ENCODE measurements around the gene CDR2L.

DNA sequence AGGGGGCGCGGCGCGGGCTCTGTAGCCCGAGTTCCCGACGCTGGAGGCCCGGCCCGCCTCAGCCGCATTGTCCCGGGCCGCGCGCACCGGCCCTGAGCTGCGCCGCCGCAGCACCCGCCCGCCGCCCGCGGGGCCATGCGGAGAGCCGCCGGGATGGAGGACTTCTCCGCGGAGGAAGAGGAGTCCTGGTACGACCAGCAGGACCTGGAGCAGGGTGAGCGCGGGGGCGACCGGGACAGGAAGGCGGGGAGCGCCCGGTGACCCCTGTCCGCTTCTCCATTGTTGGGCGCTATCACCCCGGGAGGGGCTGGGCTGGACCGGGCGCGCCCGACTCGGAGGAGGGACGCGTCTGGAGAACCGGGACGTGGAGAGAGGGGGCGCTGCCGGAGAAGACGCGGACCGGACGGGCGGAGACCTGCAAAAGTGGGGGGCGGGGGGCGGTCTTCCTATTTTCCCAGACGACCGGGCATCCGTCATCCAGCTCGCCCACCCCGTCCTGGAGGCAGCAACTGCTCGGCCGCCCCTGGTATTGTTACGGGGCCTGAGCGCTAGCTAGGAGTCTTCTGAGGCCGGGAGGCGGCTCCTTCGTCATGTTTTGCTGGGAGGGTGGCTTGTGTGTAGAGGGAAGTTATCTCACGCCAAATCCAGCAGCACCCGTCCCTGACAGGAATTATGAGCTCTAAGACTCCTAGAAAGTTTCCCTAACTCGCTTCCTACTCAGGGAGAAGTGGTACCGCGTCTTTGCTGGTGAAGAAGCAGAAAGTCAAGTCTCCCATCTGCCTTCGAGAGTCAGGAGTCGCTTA lies 678 bp downstream of the CDR2L start:
- TF ChIP-seq CTCF (IDR thresholded peaks at IDR 0.05) (peak in 1 of 2 donors; percentile 32), POLR2AphosphoS5 (IDR thresholded peaks at IDR 0.05) (no peak), EP300 (IDR thresholded peaks at IDR 0.05) (no peak)
